ENCODE measurements around the gene PTPRN2.

DNA sequence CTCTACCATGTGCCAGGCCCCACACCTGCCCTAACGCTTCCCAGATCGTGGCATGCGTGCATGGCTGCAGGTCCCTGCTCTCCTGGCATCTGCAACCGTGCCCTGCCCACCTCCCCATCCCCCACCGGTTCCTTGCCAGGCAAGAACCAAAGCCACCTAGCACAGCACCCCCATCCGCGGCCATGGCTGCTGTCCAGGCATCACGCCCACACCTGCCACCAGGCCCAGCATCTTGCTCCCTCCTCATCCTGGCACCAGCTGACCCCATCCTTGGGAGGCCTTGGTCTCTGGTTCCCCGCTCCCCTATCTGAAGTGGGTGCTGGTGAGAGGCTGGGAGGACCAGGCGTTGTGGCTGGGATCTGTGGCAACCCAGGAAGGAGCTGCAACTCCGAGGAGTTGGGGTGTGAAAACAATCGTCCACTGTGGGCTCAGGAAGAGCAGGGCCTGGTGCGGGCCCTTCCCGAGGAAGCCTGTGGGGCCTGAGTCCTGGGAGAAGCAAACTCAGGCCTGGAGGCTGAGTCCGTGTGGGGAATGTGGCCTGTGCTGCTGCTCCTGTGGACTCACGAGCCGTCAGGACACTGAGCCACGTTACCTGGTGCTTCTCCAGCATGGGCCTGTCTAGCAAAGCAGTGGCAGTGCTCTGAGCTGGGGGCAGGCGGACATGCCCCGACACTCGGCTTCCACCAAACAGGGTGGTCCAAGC lies 833.8 kb downstream of the PTPRN2 start:
- TF ChIP-seq, protein P1, sequence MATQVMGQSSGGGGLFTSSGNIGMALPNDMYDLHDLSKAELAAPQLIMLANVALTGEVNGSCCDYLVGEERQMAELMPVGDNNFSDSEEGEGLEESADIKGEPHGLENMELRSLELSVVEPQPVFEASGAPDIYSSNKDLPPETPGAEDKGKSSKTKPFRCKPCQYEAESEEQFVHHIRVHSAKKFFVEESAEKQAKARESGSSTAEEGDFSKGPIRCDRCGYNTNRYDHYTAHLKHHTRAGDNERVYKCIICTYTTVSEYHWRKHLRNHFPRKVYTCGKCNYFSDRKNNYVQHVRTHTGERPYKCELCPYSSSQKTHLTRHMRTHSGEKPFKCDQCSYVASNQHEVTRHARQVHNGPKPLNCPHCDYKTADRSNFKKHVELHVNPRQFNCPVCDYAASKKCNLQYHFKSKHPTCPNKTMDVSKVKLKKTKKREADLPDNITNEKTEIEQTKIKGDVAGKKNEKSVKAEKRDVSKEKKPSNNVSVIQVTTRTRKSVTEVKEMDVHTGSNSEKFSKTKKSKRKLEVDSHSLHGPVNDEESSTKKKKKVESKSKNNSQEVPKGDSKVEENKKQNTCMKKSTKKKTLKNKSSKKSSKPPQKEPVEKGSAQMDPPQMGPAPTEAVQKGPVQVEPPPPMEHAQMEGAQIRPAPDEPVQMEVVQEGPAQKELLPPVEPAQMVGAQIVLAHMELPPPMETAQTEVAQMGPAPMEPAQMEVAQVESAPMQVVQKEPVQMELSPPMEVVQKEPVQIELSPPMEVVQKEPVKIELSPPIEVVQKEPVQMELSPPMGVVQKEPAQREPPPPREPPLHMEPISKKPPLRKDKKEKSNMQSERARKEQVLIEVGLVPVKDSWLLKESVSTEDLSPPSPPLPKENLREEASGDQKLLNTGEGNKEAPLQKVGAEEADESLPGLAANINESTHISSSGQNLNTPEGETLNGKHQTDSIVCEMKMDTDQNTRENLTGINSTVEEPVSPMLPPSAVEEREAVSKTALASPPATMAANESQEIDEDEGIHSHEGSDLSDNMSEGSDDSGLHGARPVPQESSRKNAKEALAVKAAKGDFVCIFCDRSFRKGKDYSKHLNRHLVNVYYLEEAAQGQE (IDR thresholded peaks at IDR 0.05; ENCODE audit: insufficient read depth in 1 of 2, low read depth in 2 of 2, low read length in 1 of 2), result no peak
- no peak for TF ChIP-seq POLR2AphosphoS5 (IDR thresholded peaks at IDR 0.05; ENCODE audit: low read depth, low read length)
- TF ChIP-seq, protein P2, sequence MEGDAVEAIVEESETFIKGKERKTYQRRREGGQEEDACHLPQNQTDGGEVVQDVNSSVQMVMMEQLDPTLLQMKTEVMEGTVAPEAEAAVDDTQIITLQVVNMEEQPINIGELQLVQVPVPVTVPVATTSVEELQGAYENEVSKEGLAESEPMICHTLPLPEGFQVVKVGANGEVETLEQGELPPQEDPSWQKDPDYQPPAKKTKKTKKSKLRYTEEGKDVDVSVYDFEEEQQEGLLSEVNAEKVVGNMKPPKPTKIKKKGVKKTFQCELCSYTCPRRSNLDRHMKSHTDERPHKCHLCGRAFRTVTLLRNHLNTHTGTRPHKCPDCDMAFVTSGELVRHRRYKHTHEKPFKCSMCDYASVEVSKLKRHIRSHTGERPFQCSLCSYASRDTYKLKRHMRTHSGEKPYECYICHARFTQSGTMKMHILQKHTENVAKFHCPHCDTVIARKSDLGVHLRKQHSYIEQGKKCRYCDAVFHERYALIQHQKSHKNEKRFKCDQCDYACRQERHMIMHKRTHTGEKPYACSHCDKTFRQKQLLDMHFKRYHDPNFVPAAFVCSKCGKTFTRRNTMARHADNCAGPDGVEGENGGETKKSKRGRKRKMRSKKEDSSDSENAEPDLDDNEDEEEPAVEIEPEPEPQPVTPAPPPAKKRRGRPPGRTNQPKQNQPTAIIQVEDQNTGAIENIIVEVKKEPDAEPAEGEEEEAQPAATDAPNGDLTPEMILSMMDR (IDR thresholded peaks at IDR 0.05), result no peak
